Liver (tissue), 9 donors: ENCODE results near the gene SERPINB13. TPM values are rescaled to one million over a fixed set of nuclear protein-coding genes. Genes with fewer than 3 reads are reported as not detected.

ENCODE experiments used
- DNase-seq: peaks from one replicate; pipeline ENCODE4 v3.0.0-alpha.2; 2017; ENCODE audit warnings: low spot score
- H3K27ac ChIP-seq, 2 donors: one replicate each; pipeline ENCODE4 v1.7.0; 2013; ENCODE audit warnings: inconsistent platforms in 2 of 2, low read length in 2 of 2, control low read depth in 1 of 2, low read depth in 1 of 2, mild to moderate bottlenecking in 1 of 2
- H3K27me3 ChIP-seq, 4 donors: one replicate each; pipeline versions ENCODE4 v1.6.1 to v1.7.0; 2013; ENCODE audit warnings: low read length in 3 of 4, inconsistent platforms in 1 of 4, mild to moderate bottlenecking in 1 of 4, moderate library complexity in 1 of 4; ENCODE audit not compliant: control insufficient read depth in 4 of 4, insufficient read depth in 4 of 4
- H3K36me3 ChIP-seq, 4 donors: one replicate each; pipeline versions ENCODE4 v1.6.1 to v1.7.0; 2013; ENCODE audit warnings: low read length in 3 of 4, mild to moderate bottlenecking in 3 of 4, low read depth in 1 of 4, moderate library complexity in 1 of 4; ENCODE audit not compliant: control insufficient read depth in 4 of 4, insufficient read depth in 3 of 4
- H3K4me1 ChIP-seq, 4 donors: one replicate each; pipeline versions ENCODE4 v1.6.1 to v1.7.0; 2013; ENCODE audit warnings: low read length in 3 of 4, mild to moderate bottlenecking in 3 of 4, moderate library complexity in 1 of 4; ENCODE audit not compliant: control insufficient read depth in 4 of 4, insufficient read depth in 4 of 4
- H3K4me3 ChIP-seq, 3 donors: one replicate each; pipeline versions ENCODE4 v1.6.1 to v1.7.0; 2013; ENCODE audit warnings: low read length in 3 of 3, control low read depth in 1 of 3, low read depth in 1 of 3, mild to moderate bottlenecking in 1 of 3
- H3K9ac ChIP-seq, 2 donors: one replicate each; pipeline ENCODE4 v1.7.0; 2013; ENCODE audit warnings: low read length in 2 of 2, mild to moderate bottlenecking in 2 of 2, moderate library complexity in 2 of 2, control low read depth in 1 of 2, low read depth in 1 of 2
- H3K9me3 ChIP-seq, 4 donors: one replicate each; pipeline versions ENCODE4 v1.6.1 to v1.7.0; 2013; ENCODE audit warnings: low read length in 3 of 4; ENCODE audit not compliant: control insufficient read depth in 4 of 4
- CTCF ChIP-seq: fragments of 150-350 bp; IDR thresholded peaks from 2 replicates; pipeline ENCODE4 v1.5.1; 2017; ENCODE audit warnings: improper control_type of control experiment, low read depth, low read length; ENCODE audit not compliant: missing input control
- EGR1 ChIP-seq, 2 donors: IDR thresholded peaks; 2 replicates each; pipeline ENCODE4 v1.6.1; 2016 to 2018; ENCODE audit warnings: antibody characterized with exemption in 2 of 2, low read depth in 2 of 2
- FOXA1 ChIP-seq: IDR thresholded peaks from 2 replicates; pipeline ENCODE4 v1.6.1; 2016; ENCODE audit warnings: antibody characterized with exemption
- FOXA2 ChIP-seq: IDR thresholded peaks from 2 replicates; pipeline ENCODE4 v1.6.1; 2016; ENCODE audit warnings: antibody characterized with exemption
- GABPA ChIP-seq, 2 donors: IDR thresholded peaks in 1 of 2; conservative IDR thresholded peaks in 1 of 2; 2 replicates each; pipeline ENCODE4 v1.6.1; 2016; ENCODE audit warnings: antibody characterized with exemption in 2 of 2, mild to moderate bottlenecking in 1 of 2, moderate library complexity in 1 of 2
- HNF4A ChIP-seq, 2 donors: conservative IDR thresholded peaks; 2 replicates each; pipeline ENCODE4 v1.6.1; 2016; ENCODE audit warnings: antibody characterized with exemption in 2 of 2, mild to moderate bottlenecking in 2 of 2
- HNF4G ChIP-seq: IDR thresholded peaks from 2 replicates; pipeline ENCODE4 v1.6.1; 2016; ENCODE audit warnings: antibody characterized with exemption
- JUND ChIP-seq, 2 donors: IDR thresholded peaks; 2 replicates each; pipeline ENCODE4 v1.6.1; 2016; ENCODE audit warnings: antibody characterized with exemption in 2 of 2
- MAX ChIP-seq: IDR thresholded peaks from 2 replicates; pipeline ENCODE4 v1.6.1; 2016; ENCODE audit warnings: antibody characterized with exemption
- NR2F2 ChIP-seq: IDR thresholded peaks from 2 replicates; pipeline ENCODE4 v1.6.1; 2016; ENCODE audit warnings: antibody characterized with exemption
- RAD21 ChIP-seq, 2 donors: IDR thresholded peaks; 2 replicates each; pipeline ENCODE4 v1.6.1; 2016; ENCODE audit warnings: antibody characterized with exemption in 2 of 2, mild to moderate bottlenecking in 2 of 2
- RXRA ChIP-seq, 2 donors: IDR thresholded peaks; 2 replicates each; pipeline ENCODE4 v1.6.1; 2017 to 2018; ENCODE audit warnings: antibody characterized with exemption in 2 of 2, mild to moderate bottlenecking in 1 of 2
- SP1 ChIP-seq: IDR thresholded peaks from 2 replicates; pipeline ENCODE4 v1.6.1; 2018; ENCODE audit warnings: antibody characterized with exemption, mild to moderate bottlenecking
- TAF1 ChIP-seq: conservative IDR thresholded peaks from 2 replicates; pipeline ENCODE4 v1.6.1; 2016; ENCODE audit warnings: antibody characterized with exemption, mild to moderate bottlenecking
- YY1 ChIP-seq: IDR thresholded peaks from 2 replicates; pipeline ENCODE4 v1.6.1; 2016; ENCODE audit warnings: antibody characterized with exemption, mild to moderate bottlenecking
- WGBS: extraction: QIAGEN DNeasy Blood & Tissue Kit; methylation state at CpG from one replicate; pipeline ENCODE4 v1.1.7; 2013; 5-methylcytosine and 5-hydroxymethylcytosine counted together
- polyA plus RNA-seq, 2 donors: library from polyadenylated mRNA; stranded (reverse) in 1 of 2; unstranded in 1 of 2; fragments of 200-250 nt in 1 of 2; fragments of >200 nt in 1 of 2; fragmentation: Nextera tagmentation in 1 of 2; extraction: Ambion mirVana in 1 of 2; gene quantifications; one replicate each; pipeline versions ENCODE4 v1.2.1 to v1.2.3, GENCODE V29; 2013 to 2015
- total RNA-seq, 2 donors: library from RNA; depleted of rRNA; stranded (reverse); fragments of >200 nt; gene quantifications; one replicate each; pipeline ENCODE4 v1.2.3, GENCODE V29; 2014
- TF ChIP-seq, protein P1 (sequence below): IDR thresholded peaks from 2 replicates; pipeline ENCODE4 v1.6.1; 2016; ENCODE audit warnings: antibody characterized with exemption
- TF ChIP-seq, protein P2 (sequence below): IDR thresholded peaks from 2 replicates; pipeline ENCODE4 v1.6.1; 2016; ENCODE audit warnings: antibody characterized with exemption
- donor health status: healthy.
- donor health status: healthy.
- donor health status: healthy.
- donor health status: healthy.
- donor health status: healthy.

Gene SERPINB13
- total and polyA plus RNA-seq, 4 donors, result not detected

GRCh38 chr18:63603772-63604171 is 16.6 kb downstream of the SERPINB13 start:
- no peak overlapping the region for H3K4me3 ChIP-seq
- TF ChIP-seq, protein P1, sequence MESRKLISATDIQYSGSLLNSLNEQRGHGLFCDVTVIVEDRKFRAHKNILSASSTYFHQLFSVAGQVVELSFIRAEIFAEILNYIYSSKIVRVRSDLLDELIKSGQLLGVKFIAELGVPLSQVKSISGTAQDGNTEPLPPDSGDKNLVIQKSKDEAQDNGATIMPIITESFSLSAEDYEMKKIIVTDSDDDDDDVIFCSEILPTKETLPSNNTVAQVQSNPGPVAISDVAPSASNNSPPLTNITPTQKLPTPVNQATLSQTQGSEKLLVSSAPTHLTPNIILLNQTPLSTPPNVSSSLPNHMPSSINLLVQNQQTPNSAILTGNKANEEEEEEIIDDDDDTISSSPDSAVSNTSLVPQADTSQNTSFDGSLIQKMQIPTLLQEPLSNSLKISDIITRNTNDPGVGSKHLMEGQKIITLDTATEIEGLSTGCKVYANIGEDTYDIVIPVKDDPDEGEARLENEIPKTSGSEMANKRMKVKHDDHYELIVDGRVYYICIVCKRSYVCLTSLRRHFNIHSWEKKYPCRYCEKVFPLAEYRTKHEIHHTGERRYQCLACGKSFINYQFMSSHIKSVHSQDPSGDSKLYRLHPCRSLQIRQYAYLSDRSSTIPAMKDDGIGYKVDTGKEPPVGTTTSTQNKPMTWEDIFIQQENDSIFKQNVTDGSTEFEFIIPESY, result no peak
- no peak for TF ChIP-seq GABPA (IDR thresholded peaks at IDR 0.05 in 1 of 2, conservative IDR thresholded peaks at IDR 0.05 in 1 of 2)
- no peak for TF ChIP-seq MAX
- no peak for TF ChIP-seq FOXA2
- TF ChIP-seq RAD21 (IDR thresholded peaks at IDR 0.05), result no peak
- TF ChIP-seq NR2F2, result no peak
- no peak for TF ChIP-seq TAF1
- TF ChIP-seq FOXA1, result no peak
- TF ChIP-seq SP1, result no peak
- TF ChIP-seq YY1, result no peak
- H3K27me3 ChIP-seq, result peaks cover 0 to 4% (median 0%) of the 10 kb centered on the region in 4 donors
- H3K36me3 ChIP-seq, result no peaks in the 10 kb centered on the region
- H3K9me3 ChIP-seq, result no peaks in the 10 kb centered on the region
- no peaks in the 10 kb centered on the region for H3K4me1 ChIP-seq
- no peak for DNase-seq
- no peak overlapping the region for H3K9ac ChIP-seq
- WGBS, result 35% methylated on average over 1 of the region's 1 CpG
- H3K27ac ChIP-seq, result no peak overlapping the region

GRCh38 chr18:63604791-63605567 is 17.8 kb downstream of the SERPINB13 start:
- H3K27ac ChIP-seq, result no peak overlapping the region
- H3K4me3 ChIP-seq, result no peak overlapping the region
- H3K36me3 ChIP-seq, result no peaks in the 10 kb centered on the region
- no peak for TF ChIP-seq FOXA1
- no peak for TF ChIP-seq HNF4G
- no peak for TF ChIP-seq JUND (IDR thresholded peaks at IDR 0.05)
- no peak for TF ChIP-seq EGR1 (IDR thresholded peaks at IDR 0.05; ENCODE audit: low read depth in 2 of 2)
- no peak for TF ChIP-seq CTCF
- no peak for TF ChIP-seq RXRA (IDR thresholded peaks at IDR 0.05)
- no peak for TF ChIP-seq FOXA2
- 70% methylated on average over 4 of the region's 4 CpGs for WGBS
- H3K27me3 ChIP-seq, result peaks cover 0 to 4% (median 0%) of the 10 kb centered on the region in 4 donors
- H3K9ac ChIP-seq, result no peak overlapping the region
- no peaks in the 10 kb centered on the region for H3K9me3 ChIP-seq
- DNase-seq, result no peak
- no peaks in the 10 kb centered on the region for H3K4me1 ChIP-seq

- no peak for TF ChIP-seq EGR1 (IDR thresholded peaks at IDR 0.05; ENCODE audit: low read depth in 2 of 2)
- no peak for TF ChIP-seq FOXA2
- TF ChIP-seq, protein P1, result no peak
- no peak for TF ChIP-seq RXRA (IDR thresholded peaks at IDR 0.05)
- TF ChIP-seq, protein P2, sequence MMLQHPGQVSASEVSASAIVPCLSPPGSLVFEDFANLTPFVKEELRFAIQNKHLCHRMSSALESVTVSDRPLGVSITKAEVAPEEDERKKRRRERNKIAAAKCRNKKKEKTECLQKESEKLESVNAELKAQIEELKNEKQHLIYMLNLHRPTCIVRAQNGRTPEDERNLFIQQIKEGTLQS, result no peak
- TF ChIP-seq HNF4G, result no peak
- no peak for TF ChIP-seq MAX
- no peak for TF ChIP-seq CTCF
- no peak for TF ChIP-seq GABPA (IDR thresholded peaks at IDR 0.05 in 1 of 2, conservative IDR thresholded peaks at IDR 0.05 in 1 of 2)
- TF ChIP-seq NR2F2, result no peak
- no peak for TF ChIP-seq HNF4A (conservative IDR thresholded peaks at IDR 0.05)
- H3K4me3 ChIP-seq, result no peak overlapping the region
- H3K9ac ChIP-seq, result no peak overlapping the region
- peaks cover 0 to 4% (median 0%) of the 10 kb centered on the region in 4 donors for H3K27me3 ChIP-seq
- 82% methylated on average over 3 of the region's 3 CpGs for WGBS
- H3K9me3 ChIP-seq, result no peaks in the 10 kb centered on the region
- H3K27ac ChIP-seq, result no peak overlapping the region
- H3K4me1 ChIP-seq, result no peaks in the 10 kb centered on the region
- DNase-seq, result no peak
- H3K36me3 ChIP-seq, result no peaks in the 10 kb centered on the region
These were observed 19.4 kb downstream of the SERPINB13 start for GRCh38 chr18:63606526-63606925.
